Karpas-422 (cell line): ENCODE measurements around the gene IVNS1ABP. TPM values are rescaled to one million over a fixed set of nuclear protein-coding genes. Genes with fewer than 3 reads are reported as not detected.

Experiments
- DNase-seq: peaks from one replicate; pipeline ENCODE4 v3.0.0-alpha.2; 2015
- H2AFZ ChIP-seq: fragments of 200-600 bp; sonication (generic); 2 replicates; pipeline ENCODE4 v1.6.1; 2014; ENCODE audit warnings: antibody characterized with exemption, low read length, mixed read lengths
- H3K27ac ChIP-seq: fragments of 200-600 bp; sonication (generic); 2 replicates; pipeline ENCODE4 v1.5.1; 2014; ENCODE audit warnings: mild to moderate bottlenecking, low read length, moderate library complexity
- H3K27me3 ChIP-seq: fragments of 200-600 bp; sonication (generic); 2 replicates; pipeline ENCODE4 v1.6.1; 2014; ENCODE audit warnings: low read length, mixed read lengths
- H3K36me3 ChIP-seq: fragments of 200-600 bp; sonication (generic); 2 replicates; pipeline ENCODE4 v1.6.1; 2014; ENCODE audit warnings: low read length, mixed read lengths; ENCODE audit not compliant: insufficient read depth
- H3K4me1 ChIP-seq: fragments of 200-600 bp; sonication (generic); 2 replicates; pipeline ENCODE4 v1.6.1; 2014; ENCODE audit warnings: mild to moderate bottlenecking, low read length, mixed read lengths
- H3K4me2 ChIP-seq: fragments of 200-600 bp; sonication (generic); 2 replicates; pipeline ENCODE4 v1.6.1; 2014; ENCODE audit warnings: low read length, low read depth, mild to moderate bottlenecking; ENCODE audit not compliant: poor library complexity, severe bottlenecking
- H3K4me3 ChIP-seq: fragments of 200-600 bp; sonication (generic); 2 replicates; pipeline ENCODE4 v1.5.1; 2014; ENCODE audit warnings: mild to moderate bottlenecking, antibody characterized with exemption, low read length, mixed read lengths
- H3K79me2 ChIP-seq: fragments of 200-600 bp; sonication (generic); 2 replicates; pipeline ENCODE4 v1.6.1; 2014; ENCODE audit warnings: mild to moderate bottlenecking, low read length, mixed read lengths
- H3K9ac ChIP-seq: fragments of 200-600 bp; sonication (generic); 2 replicates; pipeline ENCODE4 v1.6.0; 2014; ENCODE audit warnings: low read length
- H3K9me2 ChIP-seq: fragments of 200-600 bp; sonication (generic), shearing (Covaris generic); replicated peaks from 2 replicates; pipeline ENCODE4 v1.6.0; 2014; ENCODE audit warnings: mild to moderate bottlenecking, low read length, moderate library complexity; ENCODE audit not compliant: insufficient read depth
- H3K9me3 ChIP-seq: fragments of 300-700, 200-600 bp; sonication (generic); 2 replicates; pipeline ENCODE4 v1.6.1; 2014; ENCODE audit warnings: low read length, mixed read lengths
- H4K20me1 ChIP-seq: fragments of 200-600 bp; sonication (generic); 2 replicates; pipeline ENCODE4 v1.6.1; 2014; ENCODE audit warnings: mild to moderate bottlenecking, antibody characterized with exemption, low read length, low read depth; ENCODE audit not compliant: insufficient read depth
- total RNA-seq: library from RNA; depleted of rRNA; stranded (reverse); fragments of >200 nt; shearing (Covaris generic); gene quantifications from 2 replicates; pipeline ENCODE4 v1.2.3, GENCODE V29; 2014; ENCODE audit warnings: low replicate concordance

The IVNS1ABP gene
- total RNA-seq, 1 experiment from 2014 or later, result 113 TPM

GRCh38 chr1:185342017-185342416 is 25.0 kb upstream of the IVNS1ABP start:
- H3K4me3 ChIP-seq, result no peak overlapping the region
- no peaks in the 10 kb centered on the region for H4K20me1 ChIP-seq
- no peaks in the 10 kb centered on the region for H3K79me2 ChIP-seq
- DNase-seq, result no peak
- H2AFZ ChIP-seq, result no peak overlapping the region
- no peak overlapping the region for H3K27ac ChIP-seq
- H3K27me3 ChIP-seq, result no peaks in the 10 kb centered on the region
- H3K36me3 ChIP-seq, result no peaks in the 10 kb centered on the region
- H3K9ac ChIP-seq, result no peak overlapping the region
- H3K4me2 ChIP-seq, result no peak overlapping the region
- H3K9me3 ChIP-seq, result no peaks in the 10 kb centered on the region
- H3K4me1 ChIP-seq, result no peaks in the 10 kb centered on the region
- no peaks in the 10 kb centered on the region for H3K9me2 ChIP-seq

GRCh38 chr1:185341196-185341781 is 24.2 kb upstream of the IVNS1ABP start:
- Histone ChIP-seq H3K36me3 (no peaks in the 10 kb centered on the region), H3K4me1 (no peaks in the 10 kb centered on the region), H3K27ac (no peak overlapping the region), H3K27me3 (no peaks in the 10 kb centered on the region), H3K9me2 (no peaks in the 10 kb centered on the region), H2AFZ (no peak overlapping the region), H3K79me2 (no peaks in the 10 kb centered on the region), H4K20me1 (no peaks in the 10 kb centered on the region), H3K4me2 (no peak overlapping the region), H3K4me3 (no peak overlapping the region), H3K9ac (no peak overlapping the region), H3K9me3 (no peaks in the 10 kb centered on the region)
- no peak for DNase-seq

GRCh38 chr1:185338719-185339622 is 21.9 kb upstream of the IVNS1ABP start:
- H3K27ac ChIP-seq, result no peak overlapping the region
- no peaks in the 10 kb centered on the region for H3K79me2 ChIP-seq
- no peak overlapping the region for H3K4me2 ChIP-seq
- no peak for DNase-seq
- H3K4me1 ChIP-seq, result no peaks in the 10 kb centered on the region
- H3K4me3 ChIP-seq, result no peak overlapping the region
- H3K27me3 ChIP-seq, result no peaks in the 10 kb centered on the region
- H4K20me1 ChIP-seq, result no peaks in the 10 kb centered on the region
- H3K36me3 ChIP-seq, result no peaks in the 10 kb centered on the region
- H2AFZ ChIP-seq, result no peak overlapping the region
- H3K9me3 ChIP-seq, result no peaks in the 10 kb centered on the region
- H3K9me2 ChIP-seq, result no peaks in the 10 kb centered on the region
- no peak overlapping the region for H3K9ac ChIP-seq

DNA sequence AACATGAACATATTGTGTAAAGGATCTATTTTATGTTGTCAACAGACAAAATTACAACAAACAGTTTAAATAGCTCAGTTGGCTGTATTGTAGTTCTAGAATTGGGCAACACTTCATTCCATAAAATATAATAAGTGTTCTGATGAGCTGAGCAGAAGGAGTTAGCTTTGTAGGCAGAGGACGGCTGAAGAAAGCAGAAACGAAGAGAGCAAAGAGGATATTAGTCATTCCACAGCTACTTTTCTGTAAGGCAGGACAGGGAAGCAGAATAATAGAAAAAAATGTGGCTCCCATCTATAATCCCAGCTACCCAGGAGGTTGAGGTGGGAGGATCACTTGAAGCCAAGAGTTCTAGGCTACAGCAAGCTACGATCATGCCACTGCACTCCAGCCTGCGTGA is 20.2 kb upstream of the IVNS1ABP start:
- no peaks in the 10 kb centered on the region for H3K27me3 ChIP-seq
- H3K27ac ChIP-seq, result no peak overlapping the region
- no peaks in the 10 kb centered on the region for H3K4me1 ChIP-seq
- H3K9me2 ChIP-seq, result no peaks in the 10 kb centered on the region
- no peak overlapping the region for H2AFZ ChIP-seq
- H4K20me1 ChIP-seq, result no peaks in the 10 kb centered on the region
- no peaks in the 10 kb centered on the region for H3K9me3 ChIP-seq
- H3K4me2 ChIP-seq, result no peak overlapping the region
- DNase-seq, result no peak
- H3K4me3 ChIP-seq, result no peak overlapping the region
- H3K36me3 ChIP-seq, result no peaks in the 10 kb centered on the region
- H3K79me2 ChIP-seq, result no peaks in the 10 kb centered on the region
- H3K9ac ChIP-seq, result no peak overlapping the region

GRCh38 chr1:185334182-185334581 is 17.1 kb upstream of the IVNS1ABP start:
- H3K79me2 ChIP-seq, result no peaks in the 10 kb centered on the region
- H3K4me1 ChIP-seq, result no peaks in the 10 kb centered on the region
- H3K9me3 ChIP-seq, result no peaks in the 10 kb centered on the region
- H3K27me3 ChIP-seq, result no peaks in the 10 kb centered on the region
- DNase-seq, result no peak
- H3K9ac ChIP-seq, result no peak overlapping the region
- H3K27ac ChIP-seq, result no peak overlapping the region
- H2AFZ ChIP-seq, result no peak overlapping the region
- H3K36me3 ChIP-seq, result no peaks in the 10 kb centered on the region
- H3K9me2 ChIP-seq, result no peaks in the 10 kb centered on the region
- no peak overlapping the region for H3K4me2 ChIP-seq
- no peak overlapping the region for H3K4me3 ChIP-seq
- H4K20me1 ChIP-seq, result no peaks in the 10 kb centered on the region

GRCh38 chr1:185328255-185328654 is 11.2 kb upstream of the IVNS1ABP start:
- H4K20me1 ChIP-seq, result no peaks in the 10 kb centered on the region
- H3K27ac ChIP-seq, result no peak overlapping the region
- DNase-seq, result no peak
- no peaks in the 10 kb centered on the region for H3K36me3 ChIP-seq
- no peaks in the 10 kb centered on the region for H3K27me3 ChIP-seq
- H3K4me1 ChIP-seq, result no peaks in the 10 kb centered on the region
- H3K9ac ChIP-seq, result no peak overlapping the region
- H3K4me3 ChIP-seq, result no peak overlapping the region
- no peak overlapping the region for H3K4me2 ChIP-seq
- H2AFZ ChIP-seq, result no peak overlapping the region
- H3K9me2 ChIP-seq, result no peaks in the 10 kb centered on the region
- no peaks in the 10 kb centered on the region for H3K79me2 ChIP-seq
- H3K9me3 ChIP-seq, result no peaks in the 10 kb centered on the region

DNA sequence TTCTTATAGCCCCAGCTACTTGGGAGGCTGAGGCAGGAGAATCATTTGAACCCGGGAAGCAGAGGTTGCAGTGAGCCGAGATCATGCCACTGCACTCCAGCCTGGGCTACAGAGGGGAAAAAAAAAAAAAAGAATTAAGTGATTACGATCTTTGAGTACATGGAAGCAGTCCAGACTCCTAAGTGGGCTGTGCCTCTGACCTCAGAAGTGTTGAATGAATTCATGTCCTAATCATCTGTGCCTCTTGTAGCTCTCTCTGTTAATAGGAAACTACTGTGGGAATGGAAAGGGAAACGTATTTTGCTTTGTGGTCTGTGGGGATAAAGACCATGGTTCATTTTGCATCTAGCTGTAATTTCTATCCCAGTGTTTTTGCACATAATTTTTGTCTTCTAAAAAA is 8.4 kb upstream of the IVNS1ABP start:
- Histone ChIP-seq H3K27me3 (no peaks in the 10 kb centered on the region), H2AFZ (no peak overlapping the region), H4K20me1 (no peaks in the 10 kb centered on the region), H3K4me2 (no peak overlapping the region), H3K4me1 (no peaks in the 10 kb centered on the region), H3K9me3 (no peaks in the 10 kb centered on the region), H3K27ac (no peak overlapping the region), H3K36me3 (no peaks in the 10 kb centered on the region), H3K9me2 (no peaks in the 10 kb centered on the region), H3K79me2 (no peaks in the 10 kb centered on the region), H3K9ac (no peak overlapping the region), H3K4me3 (no peak overlapping the region)
- DNase-seq, result no peak

- Histone ChIP-seq H2AFZ (no peak overlapping the region), H3K4me2 (no peak overlapping the region), H3K36me3 (no peaks in the 10 kb centered on the region), H3K9me3 (no peaks in the 10 kb centered on the region), H3K27ac (no peak overlapping the region), H3K27me3 (no peaks in the 10 kb centered on the region), H3K9ac (no peak overlapping the region), H3K79me2 (no peaks in the 10 kb centered on the region), H3K9me2 (no peaks in the 10 kb centered on the region), H3K4me3 (no peak overlapping the region), H3K4me1 (no peaks in the 10 kb centered on the region), H4K20me1 (no peaks in the 10 kb centered on the region)
- DNase-seq, result no peak
These were observed 7.1 kb upstream of the IVNS1ABP start for GRCh38 chr1:185324118-185324517.
